Vagina (tissue), 2 donors: ENCODE results near the gene INPP5A. TPM values are rescaled to one million over a fixed set of nuclear protein-coding genes. Genes with fewer than 3 reads are reported as not detected.

Source experiments
- DNase-seq, 2 donors: peaks; one replicate each; pipeline ENCODE4 v3.0.0-alpha.2; 2017; ENCODE audit errors: extremely low spot score in 2 of 2
- H3K27ac ChIP-seq: fragments of 200-600 bp; sonication (generic); one replicate; pipeline ENCODE4 v1.5.1; 2019
- H3K27me3 ChIP-seq: fragments of 200-600 bp; sonication (generic); one replicate; pipeline ENCODE4 v1.5.1; 2019
- H3K36me3 ChIP-seq, 2 donors: fragments of 200-600 bp; sonication (generic); one replicate each; pipeline ENCODE4 v1.5.1; 2017 to 2019
- H3K4me1 ChIP-seq: fragments of 200-600 bp; sonication (generic); one replicate; pipeline ENCODE4 v1.5.1; 2019
- H3K4me3 ChIP-seq, 2 donors: fragments of 200-600 bp; sonication (generic); 1 replicate in 1 of 2; 2 replicates in 1 of 2; pipeline ENCODE4 v1.5.1; 2016 to 2019
- H3K9me3 ChIP-seq: fragments of 200-600 bp; sonication (generic); one replicate; pipeline ENCODE4 v1.5.1; 2019
- POLR2A ChIP-seq, 2 donors: fragments of 450-650 bp; IDR thresholded peaks; one replicate each; pipeline ENCODE4 v1.6.1; 2017; ENCODE audit warnings: antibody characterized with exemption in 2 of 2, mild to moderate bottlenecking in 2 of 2, moderate library complexity in 2 of 2
- POLR2AphosphoS5 ChIP-seq, 2 donors: sonication (generic); formaldehyde crosslinking; IDR thresholded peaks; one replicate each; pipeline ENCODE4 v1.9.0; 2017; ENCODE audit warnings: antibody characterized with exemption in 2 of 2, mild to moderate bottlenecking in 2 of 2, low read depth in 1 of 2; ENCODE audit not compliant: insufficient read depth in 1 of 2
- intact Hi-C: fragments of 100-400 bp; cut with DNase I; formaldehyde crosslinking; loops from one replicate; pipeline ENCODE4 v1.15.1; 2023
- total RNA-seq: library from RNA; depleted of rRNA; stranded (reverse); fragments of >200 nt; gene quantifications from one replicate; pipeline ENCODE4 v1.2.3, GENCODE V29; 2016
- TF ChIP-seq, protein P1 (sequence below), 3 experiments: fragments of 450-650 bp in 2 of 3; fragments of 200-600 bp in 1 of 3; sonication (generic) in 1 of 3; IDR thresholded peaks; one replicate each; pipeline ENCODE4 v1.5.1; 2017 to 2019; ENCODE audit warnings: antibody characterized with exemption in 3 of 3, mild to moderate bottlenecking in 2 of 3, moderate library complexity in 2 of 3

Gene INPP5A
- total RNA-seq, 1 donor from 2014 or later = 24.3 TPM

GRCh38 chr10:132808383-132809231, 271.0 kb downstream of the INPP5A start:
- TF ChIP-seq, protein P1, sequence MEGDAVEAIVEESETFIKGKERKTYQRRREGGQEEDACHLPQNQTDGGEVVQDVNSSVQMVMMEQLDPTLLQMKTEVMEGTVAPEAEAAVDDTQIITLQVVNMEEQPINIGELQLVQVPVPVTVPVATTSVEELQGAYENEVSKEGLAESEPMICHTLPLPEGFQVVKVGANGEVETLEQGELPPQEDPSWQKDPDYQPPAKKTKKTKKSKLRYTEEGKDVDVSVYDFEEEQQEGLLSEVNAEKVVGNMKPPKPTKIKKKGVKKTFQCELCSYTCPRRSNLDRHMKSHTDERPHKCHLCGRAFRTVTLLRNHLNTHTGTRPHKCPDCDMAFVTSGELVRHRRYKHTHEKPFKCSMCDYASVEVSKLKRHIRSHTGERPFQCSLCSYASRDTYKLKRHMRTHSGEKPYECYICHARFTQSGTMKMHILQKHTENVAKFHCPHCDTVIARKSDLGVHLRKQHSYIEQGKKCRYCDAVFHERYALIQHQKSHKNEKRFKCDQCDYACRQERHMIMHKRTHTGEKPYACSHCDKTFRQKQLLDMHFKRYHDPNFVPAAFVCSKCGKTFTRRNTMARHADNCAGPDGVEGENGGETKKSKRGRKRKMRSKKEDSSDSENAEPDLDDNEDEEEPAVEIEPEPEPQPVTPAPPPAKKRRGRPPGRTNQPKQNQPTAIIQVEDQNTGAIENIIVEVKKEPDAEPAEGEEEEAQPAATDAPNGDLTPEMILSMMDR (IDR thresholded peaks at IDR 0.05) = no peak
- no peak for TF ChIP-seq POLR2AphosphoS5 (IDR thresholded peaks at IDR 0.05; ENCODE audit: insufficient read depth in 1 of 2, low read depth in 1 of 2)
- TF ChIP-seq POLR2A (IDR thresholded peaks at IDR 0.05) = no peak
- Histone ChIP-seq H3K36me3 (no peaks in the 10 kb centered on the region), H3K27ac (no peak overlapping the region), H3K9me3 (no peaks in the 10 kb centered on the region), H3K27me3 (no peaks in the 10 kb centered on the region), H3K4me3 (no peak overlapping the region), H3K4me1 (no peaks in the 10 kb centered on the region)
- intact Hi-C loops = no loop called here
- no peak for DNase-seq

DNA sequence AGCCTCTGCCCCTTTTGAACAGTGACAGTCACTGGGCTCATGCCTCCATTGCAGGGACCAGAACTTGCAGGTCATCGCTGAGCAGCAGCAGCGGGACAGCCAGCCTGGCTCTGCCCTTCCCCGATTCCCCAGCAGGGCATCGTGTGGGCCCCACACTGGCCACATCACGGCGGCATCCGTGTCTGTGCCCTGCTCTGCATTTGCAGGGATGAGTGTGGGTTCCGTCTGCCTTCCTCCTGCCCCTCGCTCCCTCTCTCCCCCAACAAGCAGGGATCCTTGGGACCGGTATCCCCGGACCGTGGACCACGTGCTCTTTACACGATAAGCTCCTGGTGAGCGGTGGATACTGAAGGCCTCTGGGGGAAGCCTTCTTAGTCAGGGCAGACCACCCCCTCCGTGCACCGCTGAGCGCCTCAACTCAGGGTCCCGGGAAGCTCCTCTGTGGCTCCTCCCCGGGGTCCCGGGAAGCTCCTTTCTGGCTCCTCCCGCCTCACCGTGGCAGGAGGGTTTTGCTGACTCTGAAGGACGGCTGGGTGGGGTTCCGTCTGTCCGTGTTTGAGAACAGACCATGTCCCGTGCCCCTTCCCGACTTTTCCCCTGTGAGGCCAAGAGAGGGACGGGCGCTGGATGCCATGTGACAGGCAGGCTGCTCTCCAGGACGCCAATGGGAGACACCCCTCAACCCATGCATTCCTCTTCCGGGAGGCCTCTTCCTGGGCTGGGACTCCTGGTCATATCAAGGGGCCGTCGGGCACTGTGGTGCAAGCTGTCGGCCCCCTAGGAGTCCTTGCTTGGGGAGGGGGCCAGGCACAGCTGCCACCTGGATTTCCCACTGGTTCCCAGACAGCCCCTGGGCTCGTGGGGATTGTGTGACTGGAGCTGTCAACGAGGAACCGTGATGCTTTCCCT, 271.9 kb downstream of the INPP5A start:
- H3K27me3 ChIP-seq = no peaks in the 10 kb centered on the region
- no peak overlapping the region for H3K4me3 ChIP-seq
- no peak for DNase-seq
- TF ChIP-seq POLR2AphosphoS5 (IDR thresholded peaks at IDR 0.05; ENCODE audit: insufficient read depth in 1 of 2, low read depth in 1 of 2) (no peak), POLR2A (IDR thresholded peaks at IDR 0.05) (no peak)
- TF ChIP-seq, protein P1 (IDR thresholded peaks at IDR 0.05) = no peak
- no peak overlapping the region for H3K27ac ChIP-seq
- intact Hi-C loops = no loop called here
- no peaks in the 10 kb centered on the region for H3K9me3 ChIP-seq
- H3K36me3 ChIP-seq = no peaks in the 10 kb centered on the region
- no peaks in the 10 kb centered on the region for H3K4me1 ChIP-seq

DNA sequence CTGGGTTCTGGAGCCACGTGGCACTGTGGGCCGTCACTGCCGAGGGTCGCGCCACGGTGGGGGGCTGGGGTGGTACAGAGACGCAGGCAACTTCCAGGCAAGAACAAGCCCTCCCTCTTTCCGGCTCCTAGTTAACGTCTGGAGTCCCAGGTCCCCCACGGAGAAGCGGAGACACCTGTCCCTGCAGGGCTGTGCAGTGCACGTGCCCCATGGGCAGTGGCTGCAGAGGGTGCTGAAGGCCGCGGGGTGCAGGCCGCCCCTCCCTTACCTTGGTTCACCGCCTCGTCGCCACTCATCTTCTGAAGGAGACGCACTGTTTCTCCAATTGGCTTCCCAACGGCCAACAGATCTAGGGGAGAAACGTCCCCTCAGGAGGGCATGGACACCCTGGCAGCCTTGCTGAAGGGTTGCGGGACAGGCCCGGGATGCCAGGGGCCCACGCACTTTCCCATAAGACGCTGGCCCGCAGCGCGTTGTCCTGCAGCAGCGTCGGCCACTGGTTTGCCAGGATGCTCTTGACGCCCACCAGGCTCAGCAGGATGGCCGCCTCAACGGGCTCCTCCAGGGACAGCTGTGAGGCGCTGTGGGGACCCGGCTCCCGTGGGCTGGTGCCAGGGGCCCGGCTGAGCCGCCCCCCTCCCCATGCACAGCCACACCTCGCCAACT, 272.7 kb downstream of the INPP5A start:
- H3K27me3 ChIP-seq = no peaks in the 10 kb centered on the region
- H3K36me3 ChIP-seq = no peaks in the 10 kb centered on the region
- no peak overlapping the region for H3K27ac ChIP-seq
- H3K4me1 ChIP-seq = no peaks in the 10 kb centered on the region
- intact Hi-C loops = no loop called here
- no peaks in the 10 kb centered on the region for H3K9me3 ChIP-seq
- TF ChIP-seq POLR2AphosphoS5 (IDR thresholded peaks at IDR 0.05; ENCODE audit: insufficient read depth in 1 of 2, low read depth in 1 of 2) = no peak
- TF ChIP-seq, protein P1 (IDR thresholded peaks at IDR 0.05) = no peak
- no peak for TF ChIP-seq POLR2A (IDR thresholded peaks at IDR 0.05)
- no peak overlapping the region for H3K4me3 ChIP-seq
- no peak for DNase-seq

- Histone ChIP-seq H3K27ac (no peak overlapping the region), H3K9me3 (no peaks in the 10 kb centered on the region), H3K4me3 (no peak overlapping the region), H3K27me3 (no peaks in the 10 kb centered on the region), H3K4me1 (no peaks in the 10 kb centered on the region), H3K36me3 (no peaks in the 10 kb centered on the region)
- intact Hi-C loops = no loop called here
- TF ChIP-seq POLR2A (IDR thresholded peaks at IDR 0.05) (no peak), POLR2AphosphoS5 (IDR thresholded peaks at IDR 0.05; ENCODE audit: insufficient read depth in 1 of 2, low read depth in 1 of 2) (no peak)
- TF ChIP-seq, protein P1 (IDR thresholded peaks at IDR 0.05) = no peak
- no peak for DNase-seq
These were observed 273.5 kb downstream of the INPP5A start for GRCh38 chr10:132810807-132811700.
